HG02642 (cell line): Measurements from ENCODE around the gene WDFY4.

Source experiments
- ATAC-seq: cut with Tn5 transposase; IDR thresholded peaks from one replicate; pipeline ENCODE4 v1.9.1; 2021; ENCODE audit warnings: mild to moderate bottlenecking; ENCODE audit not compliant: unreplicated experiment, poor library complexity

WDFY4 gene

DNA sequence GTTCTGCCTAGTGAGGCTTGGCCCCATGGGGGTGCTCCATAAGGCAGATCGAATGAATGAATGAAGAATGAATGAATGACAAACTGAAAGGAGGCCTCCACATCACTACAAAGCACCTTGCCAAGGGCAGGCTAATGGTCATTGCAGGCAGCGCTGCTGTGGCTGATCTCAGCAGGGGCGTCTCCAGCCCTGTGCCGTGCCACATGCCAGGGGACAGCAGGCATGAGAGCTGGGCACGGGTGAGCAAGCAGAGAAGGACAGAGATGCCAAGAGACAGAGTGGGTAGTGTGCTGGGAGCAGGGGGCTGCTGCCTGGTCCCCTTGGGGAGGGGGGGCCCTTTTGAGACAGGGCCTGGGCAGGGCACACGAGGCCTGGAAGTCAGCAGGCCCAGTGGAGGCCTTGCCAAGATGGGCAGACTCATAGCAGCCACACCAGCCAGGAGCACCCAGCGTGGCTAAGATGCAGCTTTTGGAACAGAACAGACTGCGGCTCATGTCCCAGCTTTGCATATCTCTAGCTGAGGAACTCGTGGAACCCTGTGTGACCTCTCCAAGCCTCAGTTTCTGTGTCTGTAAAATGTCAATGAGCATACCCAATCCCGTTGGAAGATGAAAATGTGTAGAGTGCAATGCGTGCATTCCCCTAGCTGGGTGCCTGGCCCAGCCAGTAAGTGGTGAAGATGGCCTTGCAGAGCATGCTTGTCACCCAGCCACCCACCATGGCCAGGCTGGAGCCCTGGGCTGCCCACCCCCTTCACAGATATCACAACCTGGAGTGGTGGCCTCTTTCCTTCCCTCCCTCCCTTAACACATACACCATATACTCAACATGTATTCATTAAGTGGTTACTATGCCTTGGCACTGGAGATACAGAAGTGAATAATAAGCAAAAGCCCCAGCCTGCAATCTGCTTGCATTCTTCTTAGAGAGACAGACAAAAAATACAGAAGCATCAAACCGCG is 316.0 kb downstream of the WDFY4 start:
- no peak for ATAC-seq

DNA sequence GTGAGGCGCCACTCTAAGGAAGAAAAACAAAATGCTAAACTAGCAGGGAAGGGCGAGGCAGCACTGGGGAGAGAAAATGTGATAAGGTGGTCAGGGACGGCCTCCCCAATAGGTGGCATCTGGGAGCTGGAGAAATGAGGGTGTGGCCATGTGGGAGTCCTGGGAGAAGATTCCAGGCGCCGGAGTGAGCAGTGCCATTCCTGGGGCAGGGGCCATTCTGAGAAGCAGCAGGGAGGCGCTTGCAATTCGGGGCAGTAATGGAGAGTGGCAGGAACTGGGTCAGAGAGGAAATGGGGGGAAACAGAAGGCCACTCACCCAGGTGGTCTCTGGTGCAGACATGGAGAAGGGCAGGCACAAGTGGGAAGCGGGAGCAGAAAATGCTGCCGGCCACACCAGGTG is 316.7 kb downstream of the WDFY4 start:
- no peak for ATAC-seq

DNA sequence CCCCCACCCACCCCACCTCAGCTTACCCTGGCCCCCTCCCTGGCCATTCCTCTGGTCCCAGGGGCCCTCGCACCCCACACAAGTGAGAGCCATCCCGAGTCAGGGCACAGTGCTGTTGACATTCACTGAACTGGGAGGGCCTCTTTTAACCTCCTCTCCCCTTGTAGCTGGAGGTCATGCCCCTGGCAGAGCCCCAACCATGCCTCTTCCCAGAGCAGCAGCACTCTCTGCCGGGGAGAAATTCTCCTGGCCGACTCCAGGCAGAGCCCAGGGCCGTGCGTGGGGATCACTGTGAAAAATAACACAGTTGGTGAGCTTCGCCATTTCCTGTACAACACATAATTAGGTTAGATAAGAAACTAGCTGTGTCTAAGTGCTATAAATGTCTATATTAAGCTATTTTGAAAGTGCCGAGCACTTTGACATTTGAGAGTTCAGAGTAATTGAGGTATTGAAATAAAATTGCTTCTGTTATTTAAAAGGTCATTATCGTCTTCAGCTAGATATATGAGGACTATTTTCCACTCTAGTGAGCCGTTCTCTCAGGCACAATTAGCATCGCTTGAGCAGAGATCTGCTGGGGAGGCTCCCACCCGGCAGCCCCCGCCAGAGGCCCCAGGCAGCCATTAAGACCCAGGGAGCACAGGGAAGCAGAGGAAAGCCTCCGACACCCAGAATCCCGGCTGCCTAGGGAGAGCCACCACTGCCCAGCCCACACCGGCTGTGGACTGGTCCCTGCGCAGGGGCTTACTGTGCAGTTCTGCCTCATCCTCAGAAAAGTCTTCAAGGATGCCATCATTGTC is 317.4 kb downstream of the WDFY4 start:
- ATAC-seq: no peak

DNA sequence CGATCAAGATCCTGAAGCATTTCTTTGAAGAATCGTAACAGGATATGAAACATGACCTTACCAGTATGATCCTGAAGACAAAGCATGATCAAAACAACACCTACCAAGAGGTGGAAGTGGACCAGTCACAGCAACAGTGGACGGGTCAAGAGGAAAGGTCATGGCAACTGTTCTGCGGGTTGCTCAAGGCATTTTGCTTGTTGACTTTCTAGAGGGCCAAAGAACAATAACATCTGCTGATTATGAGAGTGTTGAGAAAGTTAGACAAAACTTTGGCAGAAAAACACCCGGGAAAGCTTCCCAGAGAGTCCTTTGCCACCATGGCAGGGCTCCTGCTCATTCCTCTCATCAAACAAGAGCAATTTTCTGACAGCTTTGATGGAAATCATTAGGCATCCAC is 320.6 kb downstream of the WDFY4 start:
- ATAC-seq: no peak

DNA sequence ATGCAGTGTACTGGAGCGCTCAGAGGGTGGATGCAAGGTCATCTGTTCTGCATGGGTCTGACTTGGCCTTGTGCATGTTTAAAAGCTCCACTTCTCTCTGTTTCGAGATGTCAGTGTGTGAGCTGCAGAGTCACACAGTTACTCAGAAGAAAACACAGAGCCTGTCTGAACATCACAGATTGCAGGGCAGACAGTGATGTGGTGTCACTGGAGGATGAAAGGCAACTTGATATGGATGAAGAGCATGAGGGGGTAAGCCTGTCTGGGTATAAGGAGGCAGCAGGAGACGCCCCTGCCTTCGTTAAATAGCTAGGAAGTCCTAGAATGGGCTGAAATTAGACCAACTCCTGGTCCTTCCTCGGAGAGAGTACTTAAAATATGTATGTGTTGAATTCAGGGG is 322.5 kb downstream of the WDFY4 start:
- no peak for ATAC-seq

DNA sequence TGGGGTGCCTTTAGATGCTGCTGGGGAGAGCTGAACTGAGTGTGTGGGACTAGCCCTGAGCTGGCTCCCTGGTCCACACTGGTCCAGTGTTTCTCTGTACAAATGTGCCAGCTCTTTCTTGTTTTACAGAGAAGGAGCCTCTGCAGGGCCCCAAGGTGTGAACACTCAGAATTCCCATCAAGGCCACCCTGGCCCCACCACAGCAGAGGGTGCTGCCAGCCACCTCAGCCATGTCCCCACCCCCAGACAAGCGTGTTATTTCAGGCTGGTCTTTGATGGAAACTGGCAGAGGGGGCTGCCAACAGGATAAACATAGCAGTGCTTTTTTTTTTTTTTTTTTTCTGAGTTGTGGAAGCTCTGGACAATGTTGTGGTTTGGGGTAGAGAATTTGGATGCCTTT is 323.4 kb downstream of the WDFY4 start:
- ATAC-seq: no peak

DNA sequence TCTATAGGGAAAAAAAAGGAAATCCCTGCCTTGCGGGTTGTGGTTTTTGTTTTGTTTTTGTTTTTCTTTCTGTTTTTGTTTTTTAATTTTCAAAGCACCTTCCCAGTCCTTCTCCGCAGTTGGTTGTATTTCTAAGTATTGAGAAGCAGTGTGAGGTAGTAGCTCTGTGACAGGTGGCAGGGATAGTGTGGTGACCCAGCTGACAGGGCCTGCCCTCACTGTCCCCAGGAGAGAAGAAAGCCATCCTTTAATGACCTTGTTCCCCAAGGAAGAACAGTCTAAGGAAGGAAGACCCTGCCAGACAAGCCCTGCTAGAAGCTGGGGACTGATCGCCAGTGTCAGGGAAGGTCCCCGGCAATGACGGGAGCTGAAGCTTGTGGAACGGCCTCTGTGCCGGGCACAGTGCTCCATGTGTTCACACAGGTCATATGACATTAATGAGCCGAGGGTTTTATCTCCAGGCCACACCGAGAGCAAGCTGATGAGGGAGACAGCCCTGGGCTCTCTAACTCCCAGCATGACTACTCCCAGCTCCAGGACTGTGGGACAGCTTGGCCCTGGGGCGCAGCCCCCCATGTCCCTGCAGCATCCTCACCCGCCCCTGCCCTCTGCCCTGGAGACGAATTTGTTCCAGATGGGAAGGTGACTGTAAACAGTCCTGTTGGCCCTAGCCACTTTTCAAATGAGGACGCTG is 324.0 kb downstream of the WDFY4 start:
- no peak for ATAC-seq

DNA sequence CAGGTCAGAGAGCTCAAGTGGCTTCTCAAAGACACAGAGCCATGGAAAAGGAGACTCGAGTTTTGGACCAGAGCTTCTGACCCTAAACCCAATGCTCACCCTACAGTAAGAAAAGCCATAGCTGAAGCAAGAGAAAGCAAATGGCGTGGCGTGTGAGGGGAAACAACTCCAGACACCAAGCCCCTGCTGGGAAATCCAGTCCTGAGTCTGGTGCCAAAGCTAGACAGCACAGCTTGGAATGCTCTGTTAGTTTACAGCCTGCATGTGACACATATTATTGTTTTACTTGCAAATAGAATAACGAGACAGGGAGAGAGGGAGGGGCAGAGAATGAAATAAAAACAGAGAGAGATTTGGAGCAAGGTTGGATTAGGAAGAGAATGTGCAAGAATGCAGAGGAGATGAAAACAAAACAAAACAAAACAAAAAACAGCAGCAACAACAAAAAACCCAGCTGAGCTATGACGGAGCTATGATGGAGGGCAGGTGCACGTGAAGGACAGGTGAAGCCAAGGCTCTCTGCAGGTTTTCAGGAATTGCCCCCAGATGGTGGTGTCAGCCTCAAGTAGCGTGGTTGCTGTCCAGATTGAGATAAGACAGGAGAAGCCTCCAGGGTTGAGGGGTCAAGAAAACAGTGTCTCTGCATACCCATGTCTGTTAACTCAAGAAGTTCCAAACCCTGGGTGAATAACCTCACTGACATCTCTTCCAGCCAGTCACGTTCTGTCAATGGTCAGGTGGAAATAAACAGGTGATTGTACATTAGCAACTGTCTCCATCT is 324.7 kb downstream of the WDFY4 start:
- no peak for ATAC-seq

DNA sequence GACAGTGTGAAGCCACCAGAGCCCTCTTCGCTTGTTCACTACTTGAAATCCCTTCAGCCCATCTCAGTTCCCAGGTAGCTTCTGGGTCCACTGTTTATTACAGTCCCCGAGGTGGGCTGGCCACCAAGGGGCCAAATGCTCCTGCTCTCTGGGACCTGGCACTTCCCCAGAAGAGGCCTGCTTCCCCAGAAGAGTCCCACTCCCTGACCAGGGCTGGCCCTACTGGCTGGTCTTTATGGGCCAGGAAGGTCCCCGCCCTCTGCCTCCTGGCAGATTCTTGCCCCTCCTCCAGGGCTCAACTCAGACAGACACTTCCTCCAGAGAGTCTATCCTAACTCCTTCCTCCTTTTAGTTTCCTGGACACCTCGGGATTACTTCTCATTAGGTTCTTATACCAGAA is 325.6 kb downstream of the WDFY4 start:
- ATAC-seq: no peak

DNA sequence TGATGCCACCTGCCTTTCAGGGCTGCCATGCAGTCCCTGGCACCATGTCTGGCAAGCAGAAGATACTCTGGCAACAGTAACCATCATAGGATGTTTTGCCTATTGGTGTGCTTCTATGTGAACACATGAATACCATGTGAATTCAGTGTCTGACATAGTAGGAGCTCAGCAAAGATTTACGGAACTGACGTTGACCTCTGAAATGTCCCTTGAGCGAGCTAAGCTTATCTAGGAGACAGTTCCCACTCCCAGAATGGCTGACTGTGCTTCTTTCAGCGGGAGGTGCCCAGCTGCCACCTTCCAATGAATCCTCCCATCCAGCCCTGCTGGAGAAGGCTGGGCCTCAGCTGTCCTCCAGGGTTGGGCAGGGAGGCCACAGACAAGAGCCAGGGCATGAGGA is 326.2 kb downstream of the WDFY4 start:
- ATAC-seq: no peak

DNA sequence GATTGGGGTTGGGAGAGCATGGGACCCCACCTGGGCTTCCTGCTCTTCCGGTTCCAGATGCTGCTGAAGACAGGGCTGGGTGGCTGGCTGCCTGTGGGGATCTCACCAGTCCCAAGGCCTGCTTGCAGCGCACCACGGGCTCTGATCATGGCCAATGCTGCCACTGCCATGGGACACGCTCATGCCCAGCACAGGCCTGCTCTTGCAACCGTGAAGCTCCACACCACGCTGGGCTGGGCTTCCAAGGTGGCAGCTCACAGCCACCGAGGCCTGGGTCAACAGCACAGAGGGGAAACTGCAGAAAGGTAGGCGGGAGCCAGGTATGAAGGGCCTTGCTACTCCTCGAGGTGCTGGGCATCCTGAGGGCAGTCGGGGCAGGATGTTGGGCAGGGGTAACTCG is 327.1 kb downstream of the WDFY4 start:
- ATAC-seq: no peak

DNA sequence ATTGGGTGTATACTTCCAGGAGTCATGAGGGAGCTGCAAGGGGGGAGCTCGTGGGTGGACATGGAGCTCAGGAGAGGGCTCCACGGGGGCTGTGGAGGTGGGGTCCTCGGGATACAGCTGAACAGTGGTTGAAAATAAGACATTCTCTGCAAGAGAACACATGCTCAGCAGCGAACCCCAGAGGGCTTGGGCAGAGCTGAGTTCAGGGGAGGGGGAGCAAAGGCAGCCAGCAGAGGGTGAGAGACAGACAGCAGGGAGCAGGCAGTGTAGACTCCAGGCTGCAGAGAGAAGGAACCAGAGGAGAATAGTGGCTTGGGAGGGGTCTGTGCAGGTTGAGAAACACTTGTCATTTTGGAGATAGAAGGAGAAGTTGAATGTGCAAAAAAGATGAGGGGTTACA is 327.9 kb downstream of the WDFY4 start:
- ATAC-seq: no peak

DNA sequence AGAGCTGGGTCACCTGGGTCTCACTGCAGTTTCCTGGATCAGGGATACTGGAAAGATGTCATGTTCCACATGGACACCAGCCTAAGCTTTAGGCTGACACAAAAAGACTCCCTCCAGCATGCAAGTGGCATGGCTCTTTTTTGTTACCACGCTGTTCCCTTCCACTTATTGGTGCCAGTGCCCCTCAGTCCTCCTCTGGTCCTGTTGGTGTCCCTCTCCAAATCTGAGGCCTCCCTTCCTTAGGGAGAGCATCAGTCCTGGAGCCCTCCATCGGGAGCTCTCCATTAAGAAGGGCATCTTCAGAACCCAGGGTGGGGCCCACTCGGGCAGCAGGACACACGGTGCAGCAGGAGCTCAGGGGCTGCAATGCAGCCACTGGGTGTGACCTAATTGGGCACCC is 331.0 kb downstream of the WDFY4 start:
- ATAC-seq: no peak

DNA sequence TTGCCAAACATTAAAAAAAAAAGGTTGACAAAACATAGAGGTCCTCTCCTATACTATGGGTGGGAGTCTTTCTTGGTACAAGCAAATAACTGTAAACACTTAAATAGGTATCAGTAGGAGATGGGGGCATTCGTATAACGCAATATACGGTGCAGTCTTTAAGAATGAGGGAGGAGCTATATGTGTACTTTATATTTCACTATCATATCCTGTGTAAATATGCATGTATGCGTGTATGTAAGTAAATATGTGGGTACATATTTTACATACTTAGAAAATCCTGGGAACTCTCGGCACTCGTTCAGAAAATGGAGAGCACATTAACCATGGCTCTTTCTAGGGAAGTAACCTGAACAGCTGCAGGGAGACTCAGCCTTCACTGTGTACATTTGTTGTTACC is 337.0 kb downstream of the WDFY4 start:
- no peak for ATAC-seq

DNA sequence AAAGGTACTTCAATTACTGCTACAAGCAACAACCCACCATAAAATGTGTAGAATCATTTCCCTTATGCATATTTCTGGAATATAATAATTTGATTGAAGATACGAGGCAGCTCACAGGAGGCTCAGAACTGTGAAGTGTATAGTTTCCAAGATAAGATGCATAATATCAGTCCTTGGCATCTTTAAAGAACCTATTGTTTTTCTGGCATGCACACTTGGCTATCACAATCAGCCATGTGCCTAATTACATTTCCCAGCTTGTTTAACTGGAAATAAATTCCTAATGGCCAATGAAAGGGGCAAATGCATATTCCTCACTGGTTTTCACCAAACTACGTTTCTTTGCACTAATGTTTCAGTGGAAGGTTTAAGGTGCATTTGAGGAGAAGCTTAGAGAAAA is 338.4 kb downstream of the WDFY4 start:
- no peak for ATAC-seq

DNA sequence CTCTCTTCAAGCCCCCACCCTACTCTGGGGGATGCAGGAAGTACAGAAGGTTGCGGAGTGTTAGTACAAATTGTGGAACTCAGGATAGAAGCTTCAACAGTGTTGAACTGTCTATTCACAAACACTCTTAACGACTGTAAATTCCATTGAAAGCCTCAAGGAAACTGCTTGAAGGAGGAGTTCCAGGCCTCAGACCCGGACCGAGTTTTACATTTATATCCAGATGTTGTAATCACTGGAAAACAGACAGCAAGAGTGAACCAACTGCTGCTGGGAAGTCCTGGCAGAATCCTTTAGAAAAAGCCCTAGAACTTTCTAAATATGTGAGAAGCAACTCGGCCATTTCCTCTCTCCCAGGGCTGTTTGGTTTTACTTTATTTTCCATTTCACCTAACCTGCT is 339.1 kb downstream of the WDFY4 start:
- ATAC-seq: no peak

DNA sequence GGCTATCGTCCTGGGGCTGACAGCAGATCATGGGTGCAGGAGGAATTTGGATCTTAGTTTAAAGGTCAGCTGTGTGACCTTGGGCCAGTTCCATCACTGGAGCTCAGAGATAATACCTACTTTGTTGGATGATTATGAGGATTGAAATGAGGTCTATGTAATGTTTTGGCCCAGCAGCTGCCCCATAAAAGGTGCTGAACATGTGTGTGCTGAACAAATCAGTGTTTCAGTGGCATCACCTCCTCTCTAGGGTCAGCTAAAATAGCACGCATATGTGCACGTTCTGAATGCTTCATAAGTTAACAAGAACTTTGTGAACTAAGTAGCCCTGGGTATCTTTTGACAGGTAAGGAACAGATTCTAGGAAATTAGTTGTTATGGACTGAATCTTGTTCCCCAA is 339.8 kb downstream of the WDFY4 start:
- ATAC-seq: no peak

DNA sequence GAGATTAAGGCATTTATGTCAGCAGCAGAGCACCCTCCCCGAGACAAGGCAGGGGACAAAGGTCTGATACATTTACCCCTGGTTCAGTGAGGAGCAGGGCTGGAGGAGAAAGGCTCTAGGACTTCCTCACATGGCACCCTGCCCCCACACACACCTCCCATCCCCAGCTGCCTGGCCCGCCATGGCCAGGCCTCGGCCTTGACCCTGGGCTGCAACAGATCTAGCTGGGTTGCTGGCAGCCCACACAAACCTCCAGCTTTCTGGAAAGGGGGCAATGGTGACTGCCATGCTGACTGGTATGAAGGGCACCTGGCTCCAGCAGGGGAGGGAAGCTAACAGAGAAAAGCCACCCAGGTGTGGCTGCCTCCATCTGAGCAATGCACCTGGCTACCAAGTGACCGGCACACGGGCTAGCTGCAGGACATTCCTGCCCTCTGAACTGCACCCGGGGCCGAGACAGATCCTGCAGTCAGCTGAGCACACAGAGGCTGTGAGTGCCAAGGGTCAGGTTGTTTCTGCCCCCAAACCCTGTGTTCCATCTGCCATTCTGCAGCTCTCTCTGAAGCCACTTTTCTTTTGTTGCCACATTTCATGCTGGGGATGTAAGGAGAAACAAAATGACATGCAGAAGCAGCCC is 340.8 kb downstream of the WDFY4 start:
- ATAC-seq: no peak

DNA sequence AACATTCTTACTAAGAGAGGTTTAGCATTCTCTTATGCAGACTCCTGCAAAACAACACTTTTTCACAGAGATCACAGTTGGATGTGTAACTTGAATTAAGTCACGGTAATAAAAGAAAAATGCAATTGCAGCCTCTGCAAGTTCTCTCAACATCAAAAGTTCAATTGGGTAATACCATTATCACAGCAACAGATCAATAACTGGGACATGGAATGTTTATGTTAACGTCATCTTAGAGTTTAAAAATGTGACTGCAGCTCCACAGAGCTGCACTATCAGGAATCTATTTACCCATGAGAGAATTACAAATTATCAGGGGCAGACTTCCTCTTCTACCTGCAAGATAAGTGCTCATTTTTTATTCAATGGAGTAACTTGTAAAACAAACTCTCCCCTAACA is 344.0 kb downstream of the WDFY4 start:
- no peak for ATAC-seq

DNA sequence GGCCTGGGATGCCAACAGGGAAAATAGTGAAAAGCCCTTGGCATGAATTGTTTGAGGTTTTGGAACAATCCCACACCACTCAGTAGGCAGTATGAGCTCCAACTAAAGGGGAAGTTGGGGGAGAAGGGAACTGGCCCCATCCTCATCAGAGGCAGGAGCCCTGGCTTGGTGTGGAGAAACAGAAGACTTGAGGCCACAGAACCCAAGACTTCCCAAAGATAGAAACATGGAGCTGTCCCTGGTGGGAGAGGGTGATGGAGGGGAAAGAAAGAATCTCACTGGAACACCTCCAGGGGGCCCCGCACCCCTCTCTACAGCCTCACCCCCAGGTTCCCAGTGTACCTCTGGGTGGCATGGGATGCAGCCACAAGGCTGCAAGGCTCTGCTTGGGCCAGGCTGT is 345.0 kb downstream of the WDFY4 start:
- no peak for ATAC-seq
